ENCODE results near the gene SGSM2. TPM values are rescaled to one million over a fixed set of nuclear protein-coding genes. Genes with fewer than 3 reads are reported as not detected.

The SGSM2 gene
- total and polyA plus RNA-seq, 4 donors = 24.9 to 173 (median 67.8) TPM

- Histone ChIP-seq H3K27me3 (ENCODE audit: control insufficient read depth in 1 of 2, insufficient read depth in 2 of 2, low read length in 1 of 2) (no peaks in the 10 kb centered on the region), H3K4me1 (ENCODE audit: control insufficient read depth in 1 of 2, insufficient read depth in 2 of 2, low read length in 2 of 2) (no peaks in the 10 kb centered on the region), H3K4me3 (ENCODE audit: low read length in 2 of 2) (no peak overlapping the region), H3K36me3 (ENCODE audit: control insufficient read depth in 1 of 2, insufficient read depth in 2 of 2, low read length in 1 of 2) (peaks cover 0 to 4% of the 10 kb centered on the region in 2 donors), H3K27ac (ENCODE audit: low read depth in 1 of 2, low read length in 2 of 2) (no peak overlapping the region), H3K9me3 (ENCODE audit: control insufficient read depth, low read length) (no peaks in the 10 kb centered on the region)
- 96% methylated on average over 20 of the region's 20 CpGs for WGBS, 2 donors
- ATAC-seq (ENCODE audit: low FRiP score) (no peak), DNase-seq (no peak)
- intact Hi-C loops (cut with DNase I) = no loop called here
Measured at GRCh38 chr17:2362016-2362415, 24.7 kb downstream of the SGSM2 start.

DNA sequence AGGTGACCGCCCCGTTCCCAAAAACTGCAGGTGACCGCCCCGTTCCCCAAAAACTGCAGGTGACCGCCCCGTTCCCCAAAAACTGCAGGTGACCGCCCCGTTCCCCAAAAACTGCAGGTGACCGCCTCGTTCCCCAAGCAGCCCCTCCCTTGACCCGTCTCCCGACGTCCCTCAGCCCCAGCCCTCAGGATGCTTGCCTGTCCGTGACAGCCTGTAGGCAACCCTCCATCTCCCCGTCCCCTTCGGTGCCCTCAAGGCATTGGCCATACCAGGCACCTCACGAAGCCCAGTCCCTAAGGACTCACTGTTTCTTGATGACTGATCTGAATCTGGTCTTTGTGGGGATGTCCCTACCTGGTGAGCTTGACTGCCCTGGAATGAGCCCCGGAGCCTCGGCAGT lies 25.1 kb downstream of the SGSM2 start:
- H3K9me3 ChIP-seq (ENCODE audit: control insufficient read depth, low read length) = no peaks in the 10 kb centered on the region
- ATAC-seq (ENCODE audit: low FRiP score) (no peak), DNase-seq (no peak)
- H3K27ac ChIP-seq (ENCODE audit: low read depth in 1 of 2, low read length in 2 of 2) = no peak overlapping the region
- H3K4me3 ChIP-seq (ENCODE audit: low read length in 2 of 2) = no peak overlapping the region
- no peaks in the 10 kb centered on the region for H3K4me1 ChIP-seq (ENCODE audit: control insufficient read depth in 1 of 2, insufficient read depth in 2 of 2, low read length in 2 of 2)
- peaks cover 0 to 4% of the 10 kb centered on the region in 2 donors for H3K36me3 ChIP-seq (ENCODE audit: control insufficient read depth in 1 of 2, insufficient read depth in 2 of 2, low read length in 1 of 2)
- WGBS, 2 donors = 95 to 96% methylated on average over 19 of the region's 19 CpGs
- no peaks in the 10 kb centered on the region for H3K27me3 ChIP-seq (ENCODE audit: control insufficient read depth in 1 of 2, insufficient read depth in 2 of 2, low read length in 1 of 2)
- intact Hi-C loops (cut with DNase I) = no loop called here

DNA sequence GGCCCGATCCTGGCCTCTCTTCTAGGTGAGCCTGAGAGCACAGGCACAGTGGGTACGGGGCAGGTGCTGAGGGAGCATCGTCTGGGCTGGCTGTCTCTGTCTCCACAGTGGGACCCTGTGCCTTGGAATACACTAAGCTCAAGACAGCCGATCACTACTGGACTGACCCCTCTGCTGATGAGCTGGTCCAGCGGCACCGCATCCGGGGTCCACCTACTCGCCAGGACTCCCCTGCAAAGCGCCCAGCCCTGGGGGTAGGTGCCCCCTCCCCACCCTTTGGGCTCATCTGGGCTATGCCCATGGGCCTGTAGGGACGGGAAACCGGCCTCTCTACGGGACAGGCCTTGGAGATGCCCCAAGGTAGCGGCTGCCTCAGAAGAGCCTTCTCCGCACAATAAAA lies 25.6 kb downstream of the SGSM2 start:
- no peaks in the 10 kb centered on the region for H3K9me3 ChIP-seq (ENCODE audit: control insufficient read depth, low read length)
- no peaks in the 10 kb centered on the region for H3K4me1 ChIP-seq (ENCODE audit: control insufficient read depth in 1 of 2, insufficient read depth in 2 of 2, low read length in 2 of 2)
- WGBS, 2 donors = 97 to 98% methylated on average over 14 of the region's 14 CpGs
- peaks cover 0 to 4% of the 10 kb centered on the region in 2 donors for H3K36me3 ChIP-seq (ENCODE audit: control insufficient read depth in 1 of 2, insufficient read depth in 2 of 2, low read length in 1 of 2)
- no peak overlapping the region for H3K4me3 ChIP-seq (ENCODE audit: low read length in 2 of 2)
- H3K27ac ChIP-seq (ENCODE audit: low read depth in 1 of 2, low read length in 2 of 2) = no peak overlapping the region
- intact Hi-C loops (cut with DNase I) = no loop called here
- no peak for ATAC-seq (ENCODE audit: low FRiP score)
- DNase-seq = no peak
- no peaks in the 10 kb centered on the region for H3K27me3 ChIP-seq (ENCODE audit: control insufficient read depth in 1 of 2, insufficient read depth in 2 of 2, low read length in 1 of 2)

GRCh38 chr17:2363318-2363717 lies 26.0 kb downstream of the SGSM2 start:
- ATAC-seq (ENCODE audit: low FRiP score) (no peak), DNase-seq (no peak)
- H3K4me3 ChIP-seq (ENCODE audit: low read length in 2 of 2) = no peak overlapping the region
- H3K4me1 ChIP-seq (ENCODE audit: control insufficient read depth in 1 of 2, insufficient read depth in 2 of 2, low read length in 2 of 2) = no peaks in the 10 kb centered on the region
- H3K27me3 ChIP-seq (ENCODE audit: control insufficient read depth in 1 of 2, insufficient read depth in 2 of 2, low read length in 1 of 2) = no peaks in the 10 kb centered on the region
- WGBS, 2 donors = 94 to 95% methylated on average over 21 of the region's 21 CpGs
- H3K36me3 ChIP-seq (ENCODE audit: control insufficient read depth in 1 of 2, insufficient read depth in 2 of 2, low read length in 1 of 2) = peaks cover 0 to 4% of the 10 kb centered on the region in 2 donors
- H3K9me3 ChIP-seq (ENCODE audit: control insufficient read depth, low read length) = no peaks in the 10 kb centered on the region
- no peak overlapping the region for H3K27ac ChIP-seq (ENCODE audit: low read depth in 1 of 2, low read length in 2 of 2)
- intact Hi-C loops (cut with DNase I) = no loop called here

DNA sequence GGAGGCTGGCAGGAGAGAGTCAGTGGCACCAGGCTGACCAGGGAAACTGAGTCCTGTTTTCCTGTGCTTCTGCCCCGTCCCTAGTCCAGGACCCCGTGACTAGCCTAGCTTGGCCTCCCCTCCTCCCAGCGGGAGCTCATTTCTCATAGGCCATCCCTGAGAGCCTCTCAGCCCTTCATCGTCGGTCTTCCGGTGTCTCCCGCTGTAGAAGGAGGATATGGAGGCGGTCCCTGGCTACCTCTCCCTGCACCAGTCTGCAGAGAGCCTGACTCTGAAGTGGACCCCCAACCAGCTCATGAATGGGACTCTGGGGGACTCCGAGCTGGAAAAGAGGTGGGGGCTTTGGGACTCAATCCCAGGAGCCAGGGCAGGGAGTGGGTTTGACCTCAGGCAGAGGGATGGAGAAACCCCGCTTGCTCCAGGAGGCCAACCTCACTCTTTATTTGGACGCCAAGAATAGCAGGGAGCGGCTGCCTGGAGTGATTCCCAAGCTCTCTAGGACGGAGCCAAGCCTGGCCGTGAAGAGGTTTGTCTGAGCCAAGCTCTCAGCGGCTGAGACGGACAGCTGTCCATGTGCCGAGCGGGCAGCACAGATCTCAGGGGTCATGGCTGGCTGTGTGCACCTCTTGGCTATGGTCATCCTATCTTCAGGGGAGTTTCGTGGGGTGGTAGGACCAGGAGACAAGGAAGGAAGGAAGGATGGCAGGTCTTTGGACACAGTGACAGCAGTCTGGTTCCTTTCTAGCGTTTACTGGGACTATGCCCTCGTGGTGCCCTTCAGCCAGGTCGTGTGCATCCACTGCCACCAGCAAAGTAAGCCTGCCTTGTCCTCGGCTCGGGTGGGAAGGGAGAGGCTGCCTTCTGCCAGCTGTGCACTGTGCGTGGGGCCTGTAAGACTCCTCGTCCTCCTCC lies 26.8 kb downstream of the SGSM2 start:
- DNase-seq = peak in 1 of 2 donors; percentile 48
- intact Hi-C loops (cut with DNase I) = no loop called here
- Histone ChIP-seq H3K4me3 (ENCODE audit: low read length in 2 of 2) (no peak overlapping the region), H3K4me1 (ENCODE audit: control insufficient read depth in 1 of 2, insufficient read depth in 2 of 2, low read length in 2 of 2) (no peaks in the 10 kb centered on the region), H3K27ac (ENCODE audit: low read depth in 1 of 2, low read length in 2 of 2) (no peak overlapping the region), H3K27me3 (ENCODE audit: control insufficient read depth in 1 of 2, insufficient read depth in 2 of 2, low read length in 1 of 2) (no peaks in the 10 kb centered on the region), H3K36me3 (ENCODE audit: control insufficient read depth in 1 of 2, insufficient read depth in 2 of 2, low read length in 1 of 2) (peaks cover 0 to 4% of the 10 kb centered on the region in 2 donors), H3K9me3 (ENCODE audit: control insufficient read depth, low read length) (no peaks in the 10 kb centered on the region)
- 34 to 50% methylated on average over 25 to 26 of the region's 26 CpGs for WGBS, 2 donors
- ATAC-seq (ENCODE audit: low FRiP score) = peak; percentile 2

GRCh38 chr17:2364763-2365116 lies 27.4 kb downstream of the SGSM2 start:
- 91 to 92% methylated on average over 12 of the region's 12 CpGs for WGBS, 2 donors
- H3K4me3 ChIP-seq (ENCODE audit: low read length in 2 of 2) = no peak overlapping the region
- no peaks in the 10 kb centered on the region for H3K27me3 ChIP-seq (ENCODE audit: control insufficient read depth in 1 of 2, insufficient read depth in 2 of 2, low read length in 1 of 2)
- ATAC-seq (ENCODE audit: low FRiP score) (no peak), DNase-seq (no peak)
- no peaks in the 10 kb centered on the region for H3K9me3 ChIP-seq (ENCODE audit: control insufficient read depth, low read length)
- H3K4me1 ChIP-seq (ENCODE audit: control insufficient read depth in 1 of 2, insufficient read depth in 2 of 2, low read length in 2 of 2) = no peaks in the 10 kb centered on the region
- intact Hi-C loops (cut with DNase I) = no loop called here
- no peak overlapping the region for H3K27ac ChIP-seq (ENCODE audit: low read depth in 1 of 2, low read length in 2 of 2)
- H3K36me3 ChIP-seq (ENCODE audit: control insufficient read depth in 1 of 2, insufficient read depth in 2 of 2, low read length in 1 of 2) = peaks cover 0 to 4% of the 10 kb centered on the region in 2 donors

- Histone ChIP-seq H3K4me1 (ENCODE audit: control insufficient read depth in 1 of 2, insufficient read depth in 2 of 2, low read length in 2 of 2) (no peaks in the 10 kb centered on the region), H3K4me3 (ENCODE audit: low read length in 2 of 2) (no peak overlapping the region), H3K9me3 (ENCODE audit: control insufficient read depth, low read length) (no peaks in the 10 kb centered on the region), H3K27me3 (ENCODE audit: control insufficient read depth in 1 of 2, insufficient read depth in 2 of 2, low read length in 1 of 2) (no peaks in the 10 kb centered on the region), H3K27ac (ENCODE audit: low read depth in 1 of 2, low read length in 2 of 2) (no peak overlapping the region), H3K36me3 (ENCODE audit: control insufficient read depth in 1 of 2, insufficient read depth in 2 of 2, low read length in 1 of 2) (peaks cover 0 to 4% of the 10 kb centered on the region in 2 donors)
- intact Hi-C loops (cut with DNase I) = no loop called here
- ATAC-seq (ENCODE audit: low FRiP score) (no peak), DNase-seq (peak; percentile 41 to 70)
- 95 to 96% methylated on average over 20 of the region's 20 CpGs for WGBS, 2 donors
Measured at GRCh38 chr17:2365132-2365531, 27.8 kb downstream of the SGSM2 start.

GRCh38 chr17:2366747-2367494 lies 29.6 kb downstream of the SGSM2 start:
- Histone ChIP-seq H3K36me3 (ENCODE audit: control insufficient read depth in 1 of 2, insufficient read depth in 2 of 2, low read length in 1 of 2) (peaks cover 0 to 4% of the 10 kb centered on the region in 2 donors), H3K4me1 (ENCODE audit: control insufficient read depth in 1 of 2, insufficient read depth in 2 of 2, low read length in 2 of 2) (no peaks in the 10 kb centered on the region), H3K27me3 (ENCODE audit: control insufficient read depth in 1 of 2, insufficient read depth in 2 of 2, low read length in 1 of 2) (no peaks in the 10 kb centered on the region), H3K4me3 (ENCODE audit: low read length in 2 of 2) (no peak overlapping the region), H3K27ac (ENCODE audit: low read depth in 1 of 2, low read length in 2 of 2) (no peak overlapping the region), H3K9me3 (ENCODE audit: control insufficient read depth, low read length) (no peaks in the 10 kb centered on the region)
- ATAC-seq (ENCODE audit: low FRiP score) (no peak), DNase-seq (peak in 1 of 2 donors; percentile 74)
- intact Hi-C loops (cut with DNase I) = no loop called here
- WGBS, 2 donors = 89 to 90% methylated on average over 25 to 26 of the region's 26 CpGs

All from aorta (tissue), 5 donors.